Skin of body (tissue), 2 donors: ENCODE results near the gene AADACL2. TPM values are rescaled to one million over a fixed set of nuclear protein-coding genes. Genes with fewer than 3 reads are reported as not detected.
"Not testable (repeated sequence)": the region's sequence is repeated elsewhere in the genome, so short reads cannot be mapped to it uniquely, and the experiment has no call there.

Source experiments
- DNase-seq: peaks from one replicate; lab custom pipeline; 2025; lab: John Stamatoyannopoulos, UW
- total RNA-seq: library from RNA; depleted of rRNA; stranded (reverse); fragments of >200 nt; gene quantifications from one replicate; pipeline ENCODE4 v1.2.3, GENCODE V29; 2014

Gene AADACL2
- total RNA-seq, 1 donor from 2014 or later = 21.6 TPM

DNA sequence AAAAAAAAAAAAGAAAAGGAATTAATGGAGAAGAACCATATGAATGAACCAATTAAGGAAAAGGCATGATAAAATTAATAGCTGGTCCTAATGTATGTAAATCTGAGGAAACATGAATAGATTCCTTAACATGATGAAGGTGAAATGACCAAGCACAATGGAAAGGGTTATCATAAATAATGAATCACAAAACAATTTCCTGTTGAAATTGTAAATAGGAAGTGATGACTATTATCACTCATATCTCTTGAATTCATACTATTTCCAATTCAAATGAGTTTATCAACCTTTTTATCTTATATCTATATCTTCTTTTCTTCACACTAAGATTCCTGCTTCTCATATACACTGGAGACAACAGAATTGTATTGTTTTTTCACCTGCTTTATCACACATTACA is 32.0 kb downstream of the AADACL2 start:
- DNase-seq = no peak

DNA sequence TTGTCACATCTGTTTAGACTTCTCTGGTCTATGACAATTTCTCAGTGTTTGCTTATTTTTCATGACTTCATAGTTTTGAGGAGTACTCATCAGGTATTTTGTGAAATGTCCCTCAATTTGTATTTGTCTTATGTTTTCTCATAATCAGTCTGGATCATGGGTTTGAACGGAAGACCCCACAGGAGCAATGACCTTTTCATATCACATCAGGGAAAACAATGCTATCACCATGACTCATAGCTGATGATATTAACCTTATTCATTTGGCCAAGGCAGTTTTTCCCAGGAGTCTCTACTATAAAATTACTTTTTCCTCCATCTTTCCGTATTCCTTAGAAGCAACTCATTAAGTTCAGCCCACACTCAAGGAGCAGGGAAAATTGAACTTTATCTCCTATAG is 32.7 kb downstream of the AADACL2 start:
- DNase-seq = no peak

DNA sequence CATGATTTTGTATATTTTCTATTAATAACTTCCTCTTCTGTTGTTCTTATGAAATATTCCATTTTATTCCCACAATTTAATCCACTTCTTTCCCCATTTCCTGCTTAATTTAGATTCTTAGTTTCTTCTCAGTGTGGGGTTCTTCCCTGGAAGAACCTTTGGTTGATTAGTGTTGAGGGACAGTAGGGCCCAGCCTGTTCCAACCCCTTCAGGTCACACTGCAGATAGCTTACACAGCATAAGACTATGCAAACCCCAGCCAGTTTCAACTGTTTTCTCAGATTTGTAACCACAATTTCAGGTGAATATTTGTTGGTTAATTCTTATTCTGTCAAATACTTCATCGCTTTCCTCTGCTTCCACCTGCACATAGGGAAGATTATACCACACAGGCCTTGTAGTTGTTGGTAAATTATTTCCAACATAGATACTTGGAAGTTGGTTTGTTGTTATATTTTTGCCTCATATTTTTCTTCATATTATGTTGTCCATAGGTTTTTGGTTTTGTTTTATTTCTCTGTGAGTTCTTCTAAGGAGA is 34.7 kb downstream of the AADACL2 start:
- no peak for DNase-seq

DNA sequence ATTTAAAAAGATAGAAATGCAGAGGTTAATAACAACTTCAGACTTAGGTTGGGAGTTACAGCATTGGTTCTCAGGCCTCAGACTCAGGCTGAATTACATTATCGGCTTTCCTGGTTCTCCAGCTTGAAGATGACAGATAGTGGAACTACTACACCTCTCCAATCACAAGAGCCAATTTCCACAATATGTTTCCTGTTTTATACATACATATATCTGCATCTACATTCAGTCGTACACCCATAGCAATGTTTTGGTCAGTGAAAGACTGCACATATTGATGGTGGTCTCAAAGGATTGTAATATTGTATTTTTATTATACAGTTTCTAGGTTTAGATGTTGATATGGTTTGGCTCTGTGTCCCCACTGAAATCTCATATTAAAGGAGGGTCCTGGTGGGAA is 35.4 kb downstream of the AADACL2 start:
- no peak for DNase-seq

DNA sequence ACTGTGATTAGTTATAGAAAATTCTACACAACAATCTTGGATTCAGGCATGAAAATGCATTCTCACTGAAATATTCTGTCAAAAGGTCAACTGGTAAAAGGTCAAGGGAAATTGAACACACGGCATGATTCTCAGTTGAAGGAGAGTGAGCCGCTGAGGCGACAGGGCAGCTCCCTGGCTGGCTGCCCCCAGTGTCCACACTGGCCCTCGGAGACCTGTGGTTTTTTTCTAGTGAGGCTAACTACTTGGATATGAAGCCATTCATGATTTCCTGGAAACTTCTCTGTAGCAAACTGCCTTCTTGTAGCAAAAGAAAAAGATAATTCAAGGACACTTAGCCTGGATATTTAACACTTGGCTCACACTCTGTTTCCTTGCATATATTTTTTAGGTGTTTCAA is 37.2 kb downstream of the AADACL2 start:
- no peak for DNase-seq

DNA sequence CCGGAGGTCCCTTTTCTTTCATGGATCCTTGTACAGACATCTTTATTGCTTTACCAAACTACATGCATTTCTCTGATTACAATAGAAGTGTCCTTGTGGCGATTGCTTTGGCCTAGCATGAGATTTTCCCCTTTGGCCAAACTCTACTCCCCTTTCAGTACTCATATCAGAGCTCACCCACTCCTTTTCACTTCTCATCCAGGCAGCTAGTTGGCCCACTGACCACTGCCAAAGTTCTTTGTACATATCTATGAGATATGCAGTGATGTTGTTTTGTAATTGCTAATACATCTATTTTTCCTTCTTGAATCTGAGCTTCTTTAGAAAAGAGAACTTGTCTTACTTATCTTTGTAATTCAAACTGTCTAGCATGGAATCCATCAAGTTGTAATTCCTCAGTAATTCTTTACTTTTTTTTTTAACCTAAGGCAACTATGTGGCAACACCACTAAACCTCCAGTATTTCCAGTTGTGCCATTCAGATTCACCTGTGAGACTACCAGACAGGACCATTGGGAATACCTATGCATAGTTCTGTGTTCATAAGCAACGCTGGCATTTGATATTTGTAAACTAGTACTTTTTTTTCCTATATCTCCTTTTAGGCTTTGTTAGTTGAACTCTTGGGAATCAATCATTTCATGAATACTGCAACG is 39.2 kb downstream of the AADACL2 start:
- no peak for DNase-seq

DNA sequence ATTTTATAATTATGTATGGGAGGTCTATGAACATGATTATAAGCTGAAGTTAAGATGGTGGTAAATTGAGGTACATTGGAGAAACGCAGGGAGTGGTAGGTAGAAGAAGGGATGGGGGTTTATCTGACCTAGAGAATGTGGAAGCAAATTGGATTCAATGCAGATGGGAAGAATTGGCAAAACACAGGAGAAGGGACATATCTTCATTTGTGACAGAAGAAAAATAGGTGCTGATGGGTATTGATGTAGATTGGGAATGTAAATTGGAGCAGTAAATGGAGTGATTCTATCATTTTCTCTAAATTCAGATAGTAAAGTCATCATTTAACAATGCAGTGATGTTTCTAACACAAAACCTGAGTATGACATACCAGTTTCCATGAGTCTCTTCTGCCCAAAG is 40.5 kb downstream of the AADACL2 start:
- DNase-seq = no peak

DNA sequence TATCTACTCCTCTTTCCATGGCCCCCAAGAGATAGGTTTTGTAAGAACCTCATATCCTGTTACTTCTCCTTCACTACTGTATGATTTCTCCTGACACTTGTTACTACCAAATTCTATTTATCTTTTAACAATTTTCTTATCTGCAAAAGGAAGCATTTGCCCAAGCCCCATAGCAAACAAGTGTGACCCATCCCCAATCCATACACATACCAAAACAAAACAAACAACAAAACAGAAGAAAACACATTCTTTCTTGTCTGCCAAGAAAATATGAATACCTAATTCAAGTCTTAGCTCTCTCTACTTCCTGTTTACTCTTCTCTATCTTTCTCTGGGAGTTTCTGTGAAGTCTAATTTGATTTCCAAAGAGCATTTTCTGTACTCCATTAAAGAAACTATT is 41.2 kb downstream of the AADACL2 start:
- no peak for DNase-seq

DNA sequence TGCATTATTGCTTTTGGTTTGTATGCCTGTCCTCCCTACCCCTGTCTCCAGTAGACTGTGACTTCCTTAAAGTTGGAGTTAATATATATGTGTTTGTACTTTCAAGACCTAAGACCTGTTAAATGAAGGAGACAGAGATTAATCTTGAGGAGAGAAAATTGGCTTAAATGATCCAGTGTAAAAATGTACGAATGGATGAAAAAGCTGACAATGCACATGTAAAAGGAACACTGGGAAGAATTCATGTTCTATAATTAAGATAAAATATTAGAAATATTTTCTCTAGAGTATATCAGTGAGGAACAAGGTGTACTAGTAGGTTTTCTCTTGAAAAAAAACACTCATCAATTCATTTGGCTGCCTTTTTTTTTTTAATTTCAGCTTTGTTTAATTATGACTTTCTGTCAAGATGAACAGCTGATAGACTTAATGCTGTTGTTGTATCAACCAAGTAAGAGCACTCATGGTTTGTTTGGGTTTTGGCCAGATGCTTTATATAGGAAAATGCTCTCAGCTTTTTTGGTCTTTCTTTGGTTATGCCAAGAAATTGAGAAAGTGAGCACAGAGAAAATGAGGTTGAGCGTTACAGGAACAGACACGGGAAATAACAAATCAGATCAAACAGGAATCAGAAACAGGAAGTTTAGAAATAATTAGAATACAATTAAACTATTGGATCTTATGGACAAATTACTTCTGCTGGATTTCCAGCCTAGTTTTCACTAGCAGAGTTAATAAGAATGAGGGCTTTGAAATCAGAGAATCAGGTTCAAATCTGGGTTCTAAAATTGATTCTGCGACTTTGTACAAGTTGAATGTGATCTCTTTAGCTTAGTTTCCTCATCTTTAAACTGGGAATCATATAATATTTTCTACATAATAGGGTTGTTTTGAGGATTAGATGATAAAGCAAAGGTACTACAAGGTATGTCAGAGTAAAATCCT is 41.9 kb downstream of the AADACL2 start:
- DNase-seq = no peak

DNA sequence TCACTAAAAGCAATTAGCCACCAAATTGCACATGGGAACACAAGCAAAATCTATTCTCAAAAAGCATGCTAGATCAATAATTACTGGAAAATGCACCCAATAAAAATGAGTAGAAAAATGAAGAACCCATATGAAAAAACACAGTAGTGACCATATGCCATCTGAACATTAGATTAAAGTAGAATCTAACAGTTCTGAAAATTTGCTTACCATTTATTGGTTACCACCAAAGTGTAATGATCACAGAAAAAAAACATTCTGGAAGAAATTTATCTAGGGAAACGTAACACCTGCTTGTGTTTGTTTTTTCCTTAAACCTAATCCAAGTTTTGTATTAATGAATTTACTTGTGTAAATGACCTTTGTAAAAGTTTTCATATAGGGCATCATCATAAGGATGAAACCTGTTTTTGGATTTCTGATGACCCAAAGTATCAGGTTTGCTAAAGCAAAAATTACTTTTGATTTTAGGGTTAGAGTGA is 42.6 kb downstream of the AADACL2 start:
- no peak for DNase-seq

DNA sequence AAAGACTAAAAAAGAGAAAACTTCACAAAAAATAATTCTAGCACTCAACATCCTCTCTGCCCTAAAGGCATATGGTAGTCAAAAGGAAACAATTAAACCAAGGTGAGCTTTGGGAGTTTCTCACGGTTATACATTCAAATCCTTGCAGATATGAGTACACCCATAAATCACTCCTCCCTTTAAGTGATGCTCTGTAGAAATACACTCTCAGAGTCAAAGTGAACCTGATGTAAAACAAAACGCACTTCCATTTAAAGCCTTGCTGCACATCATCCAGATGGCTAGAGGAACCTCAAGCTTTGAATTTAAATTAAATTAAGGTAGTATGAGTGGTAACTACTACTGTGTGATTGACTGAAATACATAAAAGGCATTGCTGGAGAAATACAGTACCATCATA is 44.2 kb downstream of the AADACL2 start:
- DNase-seq = no peak

DNA sequence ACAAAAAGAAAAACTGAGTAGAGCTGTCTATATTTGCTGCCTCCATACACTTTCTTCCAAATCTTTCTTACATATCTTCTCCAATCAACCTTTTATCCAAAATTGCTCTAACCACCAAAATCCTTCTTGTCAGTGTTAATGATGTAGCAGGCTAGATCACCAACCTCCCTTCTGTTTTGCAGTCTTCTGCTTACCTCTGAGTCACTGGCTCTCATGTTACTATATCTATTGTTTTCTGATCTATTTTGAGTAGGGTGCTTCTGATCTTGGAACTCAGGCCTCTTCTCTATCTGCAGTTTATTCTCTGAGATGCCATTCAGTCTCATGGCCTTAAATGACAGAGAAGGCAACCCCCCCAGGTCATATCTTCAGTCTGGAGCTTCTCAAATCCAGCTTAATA is 53.9 kb downstream of the AADACL2 start:
- no peak for DNase-seq

DNA sequence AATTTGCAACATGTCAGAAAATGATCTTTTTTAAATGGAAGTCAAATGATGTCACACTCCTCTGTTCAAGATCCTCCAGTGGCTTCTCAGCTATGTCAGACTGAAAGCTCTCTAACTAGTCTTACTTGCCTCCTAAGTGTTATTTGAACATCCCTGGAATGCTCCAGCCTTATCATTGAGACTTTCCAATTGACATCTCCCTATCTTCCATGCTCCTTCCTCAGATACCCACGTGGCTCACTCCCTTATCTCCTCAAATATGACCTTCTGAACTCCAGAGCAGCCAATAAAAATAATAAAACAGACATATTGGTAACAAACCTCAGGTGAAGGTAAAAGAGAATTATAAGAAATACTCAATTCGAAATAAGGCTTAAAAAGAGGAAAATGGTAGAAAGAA is 54.7 kb downstream of the AADACL2 start:
- DNase-seq = no peak

DNA sequence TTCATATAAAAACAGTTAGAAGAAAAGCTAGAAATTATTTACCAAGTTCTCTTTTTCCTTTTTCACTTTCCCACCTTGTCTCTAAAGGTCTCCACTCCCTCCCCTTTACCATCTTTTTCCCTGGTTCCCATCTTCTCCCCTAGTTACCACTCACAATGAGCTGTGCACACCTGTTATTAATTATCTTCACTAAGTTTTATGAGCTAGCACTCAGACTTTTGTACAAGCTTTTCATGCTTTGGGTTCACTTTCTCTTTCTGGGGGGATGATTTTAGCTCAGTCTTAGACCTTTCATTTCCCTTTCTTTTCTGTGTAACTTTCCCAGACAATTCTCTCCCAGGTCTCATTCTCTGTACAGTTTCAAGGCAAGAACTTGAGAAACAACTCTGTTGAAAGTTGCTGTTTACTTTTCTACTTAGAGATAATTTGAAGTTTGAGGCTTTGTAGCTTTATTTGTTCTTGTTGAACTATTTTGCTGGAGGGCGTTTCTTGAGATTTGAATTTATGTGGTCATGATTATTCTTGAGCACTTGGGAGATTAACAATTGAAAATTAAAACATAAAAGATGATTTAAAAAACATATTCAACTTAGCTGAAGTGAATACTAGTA is 56.2 kb downstream of the AADACL2 start:
- no peak for DNase-seq

DNA sequence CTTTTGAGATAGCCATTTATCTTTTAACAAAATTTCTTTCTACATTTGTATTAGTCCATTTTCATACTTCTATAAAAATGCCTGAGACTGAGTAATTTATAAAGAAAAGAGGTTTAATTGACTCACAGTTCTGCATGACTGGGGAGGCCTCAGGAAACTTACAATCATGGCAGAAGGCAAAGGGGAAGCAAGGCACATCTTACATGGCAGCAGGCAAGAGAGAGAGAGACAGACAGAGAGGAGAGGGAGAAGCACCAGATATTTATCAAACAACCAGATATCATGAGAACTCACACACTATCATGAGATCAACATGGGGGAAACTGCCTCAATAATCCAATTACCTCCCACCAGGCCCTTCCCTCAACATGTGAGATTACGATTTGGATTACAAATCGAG is 57.0 kb downstream of the AADACL2 start:
- not testable (repeated sequence) for DNase-seq

DNA sequence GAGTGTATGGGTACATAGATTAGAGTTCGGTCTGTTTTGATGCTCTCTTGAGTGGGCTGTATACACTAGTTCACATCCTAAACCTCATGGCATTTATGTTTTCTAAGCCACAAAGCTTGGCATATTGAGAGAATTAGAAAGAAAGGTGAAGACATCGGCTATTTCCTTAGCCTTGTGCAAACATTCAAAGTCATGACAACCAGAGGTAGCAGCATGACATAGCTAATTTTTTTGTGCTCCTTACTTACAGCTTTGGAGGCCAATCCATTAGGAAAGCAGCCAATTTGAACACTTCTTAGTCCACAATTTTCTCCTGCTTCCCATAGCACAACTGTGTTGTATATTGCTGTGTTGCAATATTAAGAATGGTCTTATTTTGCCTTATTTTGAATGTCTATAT is 58.7 kb downstream of the AADACL2 start:
- DNase-seq = no peak

DNA sequence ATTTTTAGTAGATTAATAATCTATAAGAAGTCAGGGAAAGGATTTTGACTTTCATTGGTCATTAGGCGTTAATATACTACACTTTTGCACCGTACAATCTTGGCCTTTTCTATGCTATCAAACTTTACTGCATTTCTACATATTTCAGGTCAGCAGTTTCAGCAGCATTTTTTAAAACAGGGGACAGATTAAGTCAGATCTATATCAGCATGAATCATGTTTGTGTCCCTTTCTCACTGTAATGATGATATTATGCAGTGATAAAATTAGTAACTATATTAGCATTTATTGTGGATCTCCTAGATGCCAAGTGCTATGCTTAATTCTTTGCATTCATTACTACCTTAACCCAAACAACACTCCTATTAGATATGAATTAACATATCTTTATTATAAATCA is 59.9 kb downstream of the AADACL2 start:
- DNase-seq = no peak

DNA sequence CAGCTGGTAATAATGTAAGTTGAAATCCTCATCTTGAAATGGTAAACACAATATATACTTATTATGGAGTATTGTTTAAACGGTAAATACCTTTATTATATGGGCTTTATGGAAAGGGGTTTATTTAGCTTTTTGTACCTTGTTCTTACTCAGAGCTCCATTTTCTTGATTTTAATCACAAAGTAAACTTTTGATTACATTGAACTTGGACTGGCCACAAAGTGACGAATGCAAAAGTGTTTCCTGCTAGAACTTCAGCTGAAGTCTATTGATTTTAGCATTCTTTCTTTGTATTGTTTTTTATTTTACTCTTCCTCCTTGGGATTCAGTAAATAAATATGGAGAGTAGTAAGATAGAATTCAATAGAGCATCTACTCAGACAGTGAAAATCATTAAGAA is 60.4 kb downstream of the AADACL2 start:
- no peak for DNase-seq

DNA sequence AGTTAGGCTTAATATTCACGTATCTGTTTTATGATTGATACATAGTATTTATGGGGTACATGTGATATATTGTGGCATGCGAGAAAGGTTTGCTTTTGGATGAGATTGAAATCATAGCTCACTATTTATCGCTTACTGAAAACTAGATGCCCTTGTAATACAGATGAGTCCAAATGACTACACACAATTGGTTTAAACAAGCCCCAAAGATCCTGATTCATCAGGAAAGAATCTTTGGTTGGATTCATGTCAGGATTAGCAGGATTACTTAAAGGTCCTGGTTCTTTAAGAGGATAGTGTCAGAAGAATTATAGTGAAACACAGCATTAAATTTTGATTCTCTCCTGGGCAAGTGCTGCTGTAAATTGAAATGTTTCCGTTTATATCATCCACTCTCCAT is 61.5 kb downstream of the AADACL2 start:
- no peak for DNase-seq

DNA sequence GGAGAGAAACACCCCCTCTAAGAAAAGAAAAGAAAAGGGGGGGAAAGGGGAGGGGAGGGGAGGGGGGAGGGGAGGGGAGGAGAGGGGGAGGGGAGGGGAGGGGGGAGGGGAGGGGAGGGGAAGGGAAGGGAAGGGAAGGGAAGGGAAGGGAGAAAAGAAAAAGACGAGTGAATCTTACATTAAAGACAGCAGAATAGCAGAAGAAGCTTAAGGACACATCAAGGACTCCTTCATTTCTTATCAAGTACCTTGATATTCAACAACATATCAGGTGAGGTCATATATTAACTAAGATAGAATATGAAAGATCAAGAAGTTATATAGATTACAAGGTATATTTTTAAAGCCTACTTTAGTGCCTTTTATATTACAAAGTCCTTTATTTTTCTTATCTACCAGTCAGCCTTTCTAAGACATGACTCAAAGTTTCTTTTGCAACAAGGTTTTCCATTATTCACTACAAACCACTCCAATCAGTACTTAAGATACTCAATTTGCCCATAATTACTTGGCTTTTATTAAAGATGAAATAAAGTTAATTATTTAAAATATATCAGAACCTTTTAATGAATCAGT is 62.5 kb downstream of the AADACL2 start:
- no peak for DNase-seq

DNA sequence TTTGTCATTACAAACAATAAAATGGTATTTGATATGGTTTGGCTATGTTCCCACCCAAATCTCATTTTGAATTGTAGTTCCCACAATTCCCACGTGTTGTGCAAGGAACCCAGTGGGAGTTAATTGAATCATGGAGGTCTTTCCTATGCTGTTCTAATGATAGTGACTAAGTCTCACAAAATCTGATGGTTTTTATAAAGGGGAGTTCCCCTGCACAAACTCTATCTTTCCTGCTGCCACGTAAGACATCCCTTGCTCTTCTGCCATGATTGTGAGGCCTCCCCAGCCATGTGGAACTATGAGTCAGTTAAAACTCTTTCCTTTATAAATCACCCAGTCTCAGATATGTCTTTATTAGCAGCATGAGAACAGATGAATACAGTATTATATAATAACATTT is 64.7 kb downstream of the AADACL2 start:
- no peak for DNase-seq

DNA sequence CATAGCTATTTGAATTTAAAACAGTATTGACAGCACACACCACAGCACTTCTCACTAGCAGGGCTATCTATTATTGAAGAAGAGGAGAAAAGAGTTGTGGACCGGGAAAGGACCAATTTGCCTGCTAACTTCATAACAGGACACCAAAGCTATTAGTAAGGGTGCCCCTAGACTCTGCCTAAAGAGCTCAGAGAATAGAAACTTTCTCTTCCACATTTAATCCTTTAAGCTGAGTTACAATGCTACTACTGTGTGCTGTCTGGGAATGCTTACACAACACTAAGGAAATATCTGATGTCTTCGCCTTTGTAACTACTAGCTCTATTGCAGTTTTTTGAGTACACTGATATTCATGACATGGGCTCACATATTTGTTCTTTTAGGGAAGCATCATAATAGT is 66.7 kb downstream of the AADACL2 start:
- no peak for DNase-seq
